ENCODE data around the gene SIDT2.

The SIDT2 gene

DNA sequence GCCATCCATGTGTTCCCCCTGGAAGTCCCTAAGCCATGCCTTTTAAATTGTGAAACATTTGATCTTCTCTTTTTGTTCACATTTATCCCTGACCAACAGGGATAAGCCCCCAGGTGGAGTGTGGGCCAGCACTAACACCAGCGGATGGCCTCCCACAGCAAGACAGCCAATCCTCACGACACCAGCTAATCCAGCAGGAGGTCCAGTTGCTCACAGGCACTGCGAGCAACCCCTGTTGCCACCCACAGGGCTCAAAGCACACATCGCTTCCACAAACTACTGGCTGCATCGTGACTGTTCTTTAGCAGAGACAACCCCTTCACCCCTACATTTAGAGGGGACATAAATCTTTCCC is 51.4 kb downstream of the SIDT2 start:
- H3K9me3 ChIP-seq (ENCODE audit: low read length): no peaks in the 10 kb centered on the region
- H4K20me1 ChIP-seq (ENCODE audit: insufficient read depth, low read length): no peaks in the 10 kb centered on the region
- no peaks in the 10 kb centered on the region for H3F3A ChIP-seq (ENCODE audit: insufficient read depth, low read length)
- peak overlapping the region; percentile 94 for H3K4me3 ChIP-seq (ENCODE audit: low read depth, low read length, poor library complexity, severe bottlenecking)
- TF ChIP-seq, protein P1, sequence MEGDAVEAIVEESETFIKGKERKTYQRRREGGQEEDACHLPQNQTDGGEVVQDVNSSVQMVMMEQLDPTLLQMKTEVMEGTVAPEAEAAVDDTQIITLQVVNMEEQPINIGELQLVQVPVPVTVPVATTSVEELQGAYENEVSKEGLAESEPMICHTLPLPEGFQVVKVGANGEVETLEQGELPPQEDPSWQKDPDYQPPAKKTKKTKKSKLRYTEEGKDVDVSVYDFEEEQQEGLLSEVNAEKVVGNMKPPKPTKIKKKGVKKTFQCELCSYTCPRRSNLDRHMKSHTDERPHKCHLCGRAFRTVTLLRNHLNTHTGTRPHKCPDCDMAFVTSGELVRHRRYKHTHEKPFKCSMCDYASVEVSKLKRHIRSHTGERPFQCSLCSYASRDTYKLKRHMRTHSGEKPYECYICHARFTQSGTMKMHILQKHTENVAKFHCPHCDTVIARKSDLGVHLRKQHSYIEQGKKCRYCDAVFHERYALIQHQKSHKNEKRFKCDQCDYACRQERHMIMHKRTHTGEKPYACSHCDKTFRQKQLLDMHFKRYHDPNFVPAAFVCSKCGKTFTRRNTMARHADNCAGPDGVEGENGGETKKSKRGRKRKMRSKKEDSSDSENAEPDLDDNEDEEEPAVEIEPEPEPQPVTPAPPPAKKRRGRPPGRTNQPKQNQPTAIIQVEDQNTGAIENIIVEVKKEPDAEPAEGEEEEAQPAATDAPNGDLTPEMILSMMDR (IDR thresholded peaks at IDR 0.05; ENCODE audit: low read length): no peak
- TF ChIP-seq EZH2 (IDR thresholded peaks at IDR 0.05; ENCODE audit: borderline replicate concordance, low read length): no peak
- peak overlapping the region; percentile 93; the same call in 1 of the 2 replicates for H3K9ac ChIP-seq (ENCODE audit: low read length)
- peak overlapping the region; percentile 77 for H3K27ac ChIP-seq (ENCODE audit: low read depth, low read length, poor library complexity, severe bottlenecking)
- H3K9me2 ChIP-seq (ENCODE audit: low read depth, low read length): no peaks in the 10 kb centered on the region
- H3K4me2 ChIP-seq (ENCODE audit: low read length): peak overlapping the region; percentile 78
- peaks cover 7% of the 10 kb centered on the region; the same call in 1 of the 2 replicates for H3K79me2 ChIP-seq (ENCODE audit: insufficient read depth, low read length)
- H3K4me1 ChIP-seq (ENCODE audit: insufficient read depth, low read length, severe bottlenecking): peaks cover 31% of the 10 kb centered on the region
- no peak overlapping the region for H2AFZ ChIP-seq (ENCODE audit: low read length)
- H3K27me3 ChIP-seq (ENCODE audit: insufficient read depth, low read length): no peaks in the 10 kb centered on the region
- peaks cover 34% of the 10 kb centered on the region for H3K36me3 ChIP-seq (ENCODE audit: insufficient read depth, low read length)

GRCh38 chr11:117230286-117230961 is 51.9 kb downstream of the SIDT2 start:
- Histone ChIP-seq H3K9me3 (ENCODE audit: low read length) (no peaks in the 10 kb centered on the region), H3K27ac (ENCODE audit: low read depth, low read length, poor library complexity, severe bottlenecking) (peak overlapping the region; percentile 77), H3K4me1 (ENCODE audit: insufficient read depth, low read length, severe bottlenecking) (peaks cover 31% of the 10 kb centered on the region), H3K79me2 (ENCODE audit: insufficient read depth, low read length) (peaks cover 7% of the 10 kb centered on the region; the same call in 1 of the 2 replicates), H3K27me3 (ENCODE audit: insufficient read depth, low read length) (no peaks in the 10 kb centered on the region), H3K36me3 (ENCODE audit: insufficient read depth, low read length) (peaks cover 33% of the 10 kb centered on the region), H3F3A (ENCODE audit: insufficient read depth, low read length) (no peaks in the 10 kb centered on the region), H2AFZ (ENCODE audit: low read length) (no peak overlapping the region), H3K4me2 (ENCODE audit: low read length) (peak overlapping the region; percentile 78), H3K9ac (ENCODE audit: low read length) (peak overlapping the region; percentile 93), H3K9me2 (ENCODE audit: low read depth, low read length) (no peaks in the 10 kb centered on the region), H4K20me1 (ENCODE audit: insufficient read depth, low read length) (no peaks in the 10 kb centered on the region), H3K4me3 (ENCODE audit: low read depth, low read length, poor library complexity, severe bottlenecking) (peak overlapping the region; percentile 94)
- TF ChIP-seq, protein P1 (IDR thresholded peaks at IDR 0.05; ENCODE audit: low read length): no peak
- TF ChIP-seq EZH2 (IDR thresholded peaks at IDR 0.05; ENCODE audit: borderline replicate concordance, low read length): no peak

DNA sequence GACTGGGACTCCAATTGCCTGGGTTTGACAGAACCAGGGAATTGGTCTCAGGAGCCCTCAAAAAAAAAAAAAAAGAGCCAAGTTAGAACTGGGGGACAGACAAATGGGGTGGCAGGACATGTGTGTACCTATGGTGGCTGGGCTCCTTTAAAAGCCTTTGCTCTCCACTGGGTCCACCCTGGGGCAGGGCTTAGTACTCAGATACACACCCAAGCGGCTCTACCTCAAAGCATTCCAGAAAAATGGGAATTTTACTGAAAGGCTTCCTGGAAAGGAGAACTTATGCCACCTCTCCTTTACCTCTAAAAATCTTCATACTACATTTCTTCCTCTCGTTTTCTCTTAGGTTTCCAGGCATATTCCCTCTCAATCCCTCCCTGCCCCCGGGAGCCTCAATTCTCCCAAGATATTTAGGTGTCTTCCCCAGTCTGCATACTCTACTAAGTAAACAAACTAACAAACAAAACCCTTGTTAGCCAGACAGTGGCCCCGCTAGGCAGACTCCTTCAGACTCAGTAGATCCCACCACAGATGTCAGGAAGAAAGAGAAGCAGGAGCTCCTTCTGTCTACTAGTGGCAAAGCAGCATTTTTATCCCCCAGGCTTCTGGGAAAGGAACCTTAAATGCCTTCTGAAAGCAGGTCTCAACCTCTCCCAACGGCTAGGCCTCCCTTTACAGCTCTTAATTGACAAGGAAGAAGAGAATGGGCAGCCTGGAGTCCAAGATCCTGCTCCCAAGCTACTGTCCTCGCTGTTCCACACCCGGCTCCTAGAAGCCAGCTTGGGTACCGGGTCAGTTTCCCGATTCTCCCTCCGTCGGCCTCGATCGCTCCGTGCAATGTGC is 52.7 kb downstream of the SIDT2 start:
- peak overlapping the region; percentile 94 for H3K4me3 ChIP-seq (ENCODE audit: low read depth, low read length, poor library complexity, severe bottlenecking)
- H3K4me2 ChIP-seq (ENCODE audit: low read length): peak overlapping the region; percentile 78
- TF ChIP-seq, protein P1 (IDR thresholded peaks at IDR 0.05; ENCODE audit: low read length): no peak
- no peak for TF ChIP-seq EZH2 (IDR thresholded peaks at IDR 0.05; ENCODE audit: borderline replicate concordance, low read length)
- H3K9me3 ChIP-seq (ENCODE audit: low read length): no peaks in the 10 kb centered on the region
- H3F3A ChIP-seq (ENCODE audit: insufficient read depth, low read length): no peaks in the 10 kb centered on the region
- H3K27me3 ChIP-seq (ENCODE audit: insufficient read depth, low read length): no peaks in the 10 kb centered on the region
- H3K4me1 ChIP-seq (ENCODE audit: insufficient read depth, low read length, severe bottlenecking): peaks cover 31% of the 10 kb centered on the region
- H3K9me2 ChIP-seq (ENCODE audit: low read depth, low read length): no peaks in the 10 kb centered on the region
- peaks cover 27% of the 10 kb centered on the region for H3K36me3 ChIP-seq (ENCODE audit: insufficient read depth, low read length)
- H3K79me2 ChIP-seq (ENCODE audit: insufficient read depth, low read length): peaks cover 7% of the 10 kb centered on the region; the same call in 1 of the 2 replicates
- H2AFZ ChIP-seq (ENCODE audit: low read length): no peak overlapping the region
- H3K9ac ChIP-seq (ENCODE audit: low read length): peak overlapping the region; percentile 93
- H4K20me1 ChIP-seq (ENCODE audit: insufficient read depth, low read length): no peaks in the 10 kb centered on the region
- peak overlapping the region; percentile 77 for H3K27ac ChIP-seq (ENCODE audit: low read depth, low read length, poor library complexity, severe bottlenecking)

Measured in OCI-LY1 (cell line).